GM15510 (cell line): ENCODE results near the gene SLC29A2.

Experiments
- POLR2A ChIP-seq: IDR thresholded peaks from 3 replicates; pipeline ENCODE4 v1.6.1; 2011; ENCODE audit warnings: borderline replicate concordance; ENCODE audit not compliant: insufficient read length; ENCODE audit errors: extremely low read depth

The SLC29A2 gene

DNA sequence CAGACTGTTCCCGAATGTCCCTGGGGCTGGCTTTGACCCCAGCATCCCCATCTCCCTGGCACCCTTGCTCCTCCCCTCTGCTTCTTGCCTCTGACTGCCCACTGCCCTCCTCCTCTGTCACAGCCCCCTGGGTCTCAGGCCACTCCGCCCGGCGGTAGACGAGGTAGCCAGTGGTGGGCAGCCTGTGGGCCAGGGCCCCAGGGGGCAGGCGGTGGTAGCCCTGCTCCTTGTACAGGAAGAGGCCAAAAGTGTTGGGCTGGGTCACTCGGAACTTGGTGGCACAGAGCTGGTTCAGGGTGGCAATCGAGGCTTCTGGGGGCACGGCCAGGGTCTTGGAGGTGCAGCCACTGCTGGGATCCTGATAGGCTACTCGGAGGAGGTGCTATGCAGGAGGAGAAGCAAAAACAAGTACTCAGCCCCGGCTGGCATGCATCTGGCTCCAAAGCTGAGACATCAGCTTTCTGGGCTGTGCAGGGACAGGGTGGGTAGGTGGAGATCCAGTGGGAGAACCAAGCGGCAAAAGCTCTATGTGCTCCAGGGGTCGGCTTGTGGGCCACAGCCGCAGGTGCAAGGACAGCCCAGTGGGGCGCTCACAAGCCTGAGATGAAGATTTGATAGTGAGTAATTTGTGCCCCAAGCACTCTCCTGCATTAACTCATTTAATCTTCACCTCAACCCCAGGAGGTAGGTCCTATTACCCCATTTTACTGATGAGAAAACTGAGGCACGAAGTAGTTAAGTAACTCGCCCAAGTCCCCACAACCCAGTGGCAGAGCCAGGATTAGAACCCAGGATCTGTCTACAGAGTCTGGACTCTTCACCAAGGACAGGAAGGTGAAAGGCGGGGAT lies 39.0 kb downstream of the SLC29A2 start:
- no peak for TF ChIP-seq POLR2A

- TF ChIP-seq POLR2A: no peak
These were observed 39.8 kb downstream of the SLC29A2 start for GRCh38 chr11:66331542-66332370.

DNA sequence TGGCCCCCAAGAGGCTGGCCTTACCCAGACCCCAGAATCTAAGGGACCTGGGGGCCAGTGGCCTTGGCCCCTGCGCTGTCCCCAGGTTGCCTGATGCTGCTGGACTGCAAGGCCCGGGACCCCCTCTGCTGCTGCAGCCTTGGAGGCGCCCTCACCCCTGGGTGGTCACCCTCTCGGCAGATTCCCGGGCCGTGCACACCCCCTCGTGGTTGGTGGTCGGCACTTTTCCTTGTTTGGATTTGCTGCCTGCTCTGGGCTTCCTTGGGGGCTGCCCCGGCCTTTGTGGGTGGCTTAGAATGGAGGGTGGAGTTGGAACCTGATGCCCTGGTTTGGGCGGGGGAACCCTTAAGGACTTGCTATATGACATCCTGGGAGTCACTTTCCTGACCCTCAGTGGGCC lies 40.6 kb downstream of the SLC29A2 start:
- no peak for TF ChIP-seq POLR2A

- no peak for TF ChIP-seq POLR2A
These were observed 42.3 kb downstream of the SLC29A2 start for GRCh38 chr11:66329165-66329673.

DNA sequence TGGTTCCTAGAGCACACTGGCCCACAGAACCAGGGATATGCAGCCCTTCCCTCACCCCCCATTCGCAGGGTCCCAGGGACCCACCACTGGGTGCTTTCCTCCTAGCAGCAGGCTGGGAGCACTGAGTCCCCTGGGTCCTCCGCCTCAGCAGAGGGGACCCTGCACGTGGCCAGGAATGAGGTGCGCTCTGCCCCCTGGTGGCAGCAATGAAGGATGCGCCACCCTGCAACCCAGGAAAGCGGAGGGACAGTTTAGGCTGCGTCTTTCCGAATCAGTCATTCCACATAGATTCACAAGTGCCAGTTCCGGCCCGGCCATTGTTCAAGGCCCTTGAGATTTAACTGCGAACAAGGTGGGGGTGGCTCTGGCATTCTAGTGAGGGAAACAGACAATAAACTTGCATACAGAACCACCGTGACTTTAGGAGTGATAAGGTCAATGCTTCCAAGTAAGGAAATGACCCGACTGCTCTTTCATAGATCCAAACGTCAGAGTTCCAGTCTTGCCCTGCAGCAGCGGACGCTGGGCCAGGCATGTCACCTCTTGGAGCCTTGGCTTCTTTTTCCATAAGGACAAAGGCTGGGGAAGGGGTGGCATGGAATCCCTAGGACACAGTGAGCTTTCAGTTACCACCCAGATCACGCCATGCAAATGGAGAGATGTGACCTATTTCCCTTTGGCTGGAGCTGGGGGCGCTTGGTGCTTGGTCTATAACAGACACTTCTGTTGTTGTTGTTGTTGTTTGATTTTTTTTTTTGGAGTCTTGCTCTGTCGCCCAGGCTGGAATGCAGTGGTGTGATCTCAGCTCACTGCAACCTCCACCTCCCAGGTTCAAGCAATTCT lies 43.0 kb downstream of the SLC29A2 start:
- TF ChIP-seq POLR2A: no peak

- TF ChIP-seq POLR2A: no peak
These were observed 43.6 kb downstream of the SLC29A2 start for GRCh38 chr11:66328031-66328301.

DNA sequence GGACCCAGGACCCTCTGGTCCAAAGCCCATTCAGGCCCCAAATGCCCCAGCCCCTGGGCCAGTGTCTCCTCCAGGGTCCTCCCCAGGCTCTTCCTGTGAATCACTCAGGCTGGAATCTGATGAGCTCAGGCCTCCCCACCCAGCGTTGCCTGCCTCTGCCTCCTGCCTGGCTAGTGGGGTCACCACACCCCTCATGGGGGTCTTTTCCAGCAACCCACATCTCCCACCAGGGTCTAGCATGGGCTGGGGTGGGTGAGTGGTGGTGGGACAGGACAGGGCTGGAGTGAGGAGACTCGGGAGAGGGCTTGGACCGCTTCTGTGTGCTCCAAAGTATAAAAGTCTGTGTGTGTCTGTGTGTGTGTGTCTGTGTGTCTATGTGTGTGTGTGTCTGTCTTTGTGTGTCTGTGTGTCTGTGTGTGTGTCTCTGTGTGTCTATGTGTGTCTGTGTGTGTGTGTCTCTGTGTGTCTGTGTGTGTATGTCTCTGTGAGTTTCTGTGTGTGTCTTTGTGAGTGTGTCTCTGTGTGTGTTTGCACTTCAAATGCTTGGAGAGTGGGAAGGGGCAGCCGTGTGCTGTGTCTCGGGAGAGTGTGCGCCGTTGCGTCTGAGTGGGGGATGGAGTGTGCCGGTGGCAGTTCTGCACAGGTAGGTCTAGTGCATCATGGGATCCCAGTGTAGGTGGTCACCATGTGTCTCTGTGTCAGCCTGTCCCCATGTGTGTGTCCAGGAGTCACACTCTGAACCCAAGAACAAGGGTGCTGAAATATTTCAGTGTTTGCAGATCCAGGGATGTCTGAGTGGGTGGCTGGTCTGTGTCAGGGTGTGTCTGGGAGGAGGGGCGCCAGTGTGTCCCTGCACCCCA lies 44.2 kb downstream of the SLC29A2 start:
- TF ChIP-seq POLR2A: no peak

DNA sequence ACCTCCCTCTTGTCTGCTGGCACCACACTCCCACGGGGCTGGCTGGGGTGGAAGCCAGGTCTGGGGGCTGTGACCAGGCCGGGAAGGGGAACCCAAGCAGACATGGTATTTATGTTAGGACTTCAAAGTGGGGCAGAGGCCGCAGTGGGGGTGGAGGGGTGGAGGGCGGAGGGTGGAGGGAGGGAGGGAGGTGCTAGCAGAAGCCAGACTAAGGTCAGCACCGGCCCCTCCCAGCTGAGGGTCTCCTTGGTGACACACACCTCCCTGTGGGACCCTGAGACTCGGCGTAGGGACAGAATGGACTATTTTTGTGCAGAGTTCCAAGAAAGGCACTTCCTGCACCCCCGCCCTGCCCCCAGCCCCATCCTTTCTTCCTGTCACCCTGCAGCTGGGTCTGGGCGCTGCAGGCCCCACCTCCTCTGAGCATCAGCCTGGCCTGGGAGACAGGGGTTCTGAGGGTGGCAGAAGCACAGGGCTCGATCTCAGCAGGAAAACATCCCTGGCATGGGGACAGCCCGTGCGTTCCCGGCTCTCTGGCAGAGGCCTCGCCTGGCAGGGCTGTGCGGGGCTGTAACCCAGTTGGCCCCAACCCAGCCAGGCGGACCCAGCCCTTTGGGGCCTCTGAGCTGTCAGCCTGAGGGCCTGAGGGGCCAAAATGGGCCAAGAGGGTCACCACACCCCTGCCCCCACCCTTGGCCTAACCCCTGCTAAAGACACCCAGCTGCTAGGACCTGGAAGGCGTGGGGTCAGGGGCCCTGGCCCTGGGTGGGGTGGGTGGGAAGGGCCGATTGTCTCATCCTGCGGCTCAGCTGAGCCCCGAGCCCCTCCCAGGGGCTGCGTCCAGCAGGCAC lies 45.1 kb downstream of the SLC29A2 start:
- TF ChIP-seq POLR2A: no peak

DNA sequence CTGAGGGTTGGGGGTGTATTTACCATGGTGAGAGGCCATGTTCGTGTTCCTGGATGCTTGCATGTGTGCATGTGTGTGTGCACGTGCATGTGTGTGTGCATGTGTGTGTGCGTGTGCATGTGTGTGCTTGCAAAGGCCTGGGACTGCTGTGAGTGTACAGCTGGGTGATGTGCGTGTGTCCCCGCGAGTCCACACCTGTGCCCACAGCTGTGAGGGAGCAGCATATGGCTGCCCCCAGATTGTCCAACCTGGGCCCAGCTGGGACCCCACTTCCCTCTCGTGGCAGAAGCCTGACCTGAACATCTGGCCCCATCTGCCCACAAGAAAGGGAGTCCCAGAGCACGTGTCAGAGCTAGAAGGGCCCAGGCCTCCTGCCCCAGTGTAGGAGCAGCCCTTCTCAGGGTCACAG lies 46.3 kb downstream of the SLC29A2 start:
- no peak for TF ChIP-seq POLR2A

DNA sequence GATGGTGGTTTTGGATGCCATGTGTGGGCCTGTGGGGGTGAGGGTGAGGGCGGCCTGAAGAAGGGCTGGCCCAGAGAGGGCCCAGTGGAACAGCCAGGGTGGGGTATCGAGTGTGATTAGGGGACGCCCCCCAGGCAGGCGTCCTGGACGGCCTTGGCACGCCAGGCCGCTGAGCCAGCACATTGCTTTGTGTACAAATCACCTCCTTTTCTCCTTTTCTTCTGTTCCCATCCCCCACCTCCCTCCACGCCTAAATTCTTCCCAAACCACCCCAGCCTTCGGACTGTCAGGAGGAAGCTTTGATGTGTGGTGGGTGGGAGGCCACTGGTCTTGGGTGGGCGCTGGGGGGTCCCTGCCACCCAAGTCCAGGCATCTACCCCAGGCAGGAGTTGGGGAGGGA lies 46.9 kb downstream of the SLC29A2 start:
- no peak for TF ChIP-seq POLR2A

DNA sequence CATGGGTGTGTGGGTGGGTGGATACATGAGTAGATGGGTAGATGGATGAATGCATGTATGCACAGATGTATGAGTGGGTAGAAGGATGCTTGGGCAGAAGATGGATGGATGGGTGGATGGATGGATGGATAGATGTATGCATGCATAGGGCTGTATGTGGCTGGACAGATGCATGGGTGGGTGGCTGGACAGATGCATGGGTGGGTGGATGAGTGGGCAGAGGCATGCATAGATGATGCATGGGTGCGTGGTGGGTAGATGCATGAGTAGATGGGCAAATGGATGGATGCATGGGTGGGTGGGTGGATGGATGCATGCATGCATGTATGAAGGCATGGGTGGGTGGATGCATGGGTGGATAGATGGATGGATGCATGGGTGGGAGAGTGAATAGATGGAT lies 47.9 kb downstream of the SLC29A2 start:
- TF ChIP-seq POLR2A: no peak

DNA sequence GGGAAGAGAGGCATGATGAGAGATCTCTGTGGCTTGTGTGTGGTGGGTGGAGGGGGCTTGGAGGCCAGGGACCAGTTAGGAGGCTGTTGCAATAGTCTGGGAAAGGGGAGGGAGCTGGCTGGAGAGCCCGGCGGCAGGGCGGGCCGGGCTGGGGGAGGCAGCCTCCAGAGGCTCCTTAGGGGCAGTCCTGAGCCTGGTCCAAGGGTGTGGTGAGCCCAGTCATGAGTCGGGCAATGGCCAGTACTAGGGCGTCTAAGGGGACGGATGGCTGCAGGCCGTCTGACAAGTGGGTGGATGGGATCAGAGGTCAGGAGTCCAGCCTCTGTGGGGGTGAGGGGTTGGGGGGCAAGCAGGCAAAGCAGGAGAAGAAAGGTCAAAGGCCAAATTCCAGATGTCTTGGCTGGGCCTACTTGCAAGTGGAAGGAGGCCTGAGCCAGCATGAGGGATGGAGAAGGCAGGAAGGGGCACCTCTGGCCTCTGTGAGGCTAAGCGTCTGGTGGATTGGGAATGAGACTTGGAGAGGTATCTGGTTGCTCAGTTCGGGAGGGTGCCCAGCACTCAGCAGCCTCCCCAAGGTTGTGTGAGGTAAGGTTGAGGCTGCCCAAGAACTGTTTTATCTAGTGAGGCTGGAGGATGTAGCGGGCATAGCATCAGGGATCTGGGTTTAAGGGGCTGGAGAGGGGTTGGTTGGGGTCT lies 48.7 kb downstream of the SLC29A2 start:
- TF ChIP-seq POLR2A: no peak

GRCh38 chr11:66321606-66322005 lies 50.0 kb downstream of the SLC29A2 start:
- TF ChIP-seq POLR2A: no peak

DNA sequence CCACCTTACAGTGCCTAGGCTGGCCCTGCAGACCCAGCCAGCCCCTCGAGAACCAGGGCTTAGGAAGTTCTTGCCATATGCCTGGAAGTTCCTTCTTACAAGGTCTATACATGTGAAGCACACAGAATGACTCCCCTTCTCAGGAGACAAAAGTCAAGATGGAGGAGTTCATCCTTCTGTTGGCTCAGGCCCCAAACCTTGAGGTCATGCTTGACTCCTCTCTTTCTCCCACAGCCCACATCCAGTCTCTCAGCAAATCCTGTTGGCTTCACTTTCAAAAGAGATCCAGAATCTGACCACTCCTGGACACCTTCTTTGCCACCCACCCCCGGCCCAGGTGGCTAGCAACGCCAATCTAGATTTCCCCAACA lies 53.0 kb downstream of the SLC29A2 start:
- TF ChIP-seq POLR2A: no peak
